BE2C (cell line): ENCODE measurements around the gene LRRTM2.

Experiments used
- DNase-seq: peaks from one replicate; pipeline ENCODE4 v3.0.0-alpha.2; 2020
- H3K27me3 ChIP-seq: fragments of 250-450 bp; sonication (Bioruptor Pico); 2 replicates; pipeline ENCODE4 v1.5.1; 2020; ENCODE audit warnings: mild to moderate bottlenecking
- H3K36me3 ChIP-seq: fragments of 250-450 bp; sonication (Bioruptor Pico); 2 replicates; pipeline ENCODE4 v1.5.1; 2020; ENCODE audit warnings: mild to moderate bottlenecking
- H3K4me1 ChIP-seq: fragments of 250-450 bp; sonication (Bioruptor Pico); 2 replicates; pipeline ENCODE4 v1.5.1; 2020
- H3K4me3 ChIP-seq: 2 replicates; pipeline ENCODE4 v1.5.1; 2011; ENCODE audit warnings: low read depth, low read length
- H3K9me3 ChIP-seq: fragments of 250-450 bp; sonication (Bioruptor Pico); 2 replicates; pipeline ENCODE4 v1.5.1; 2020
- TF ChIP-seq, protein P1 (sequence below): IDR thresholded peaks from 2 replicates; pipeline ENCODE4 v1.5.1; 2012; ENCODE audit warnings: mild to moderate bottlenecking, low read depth, low read length

LRRTM2 gene

DNA sequence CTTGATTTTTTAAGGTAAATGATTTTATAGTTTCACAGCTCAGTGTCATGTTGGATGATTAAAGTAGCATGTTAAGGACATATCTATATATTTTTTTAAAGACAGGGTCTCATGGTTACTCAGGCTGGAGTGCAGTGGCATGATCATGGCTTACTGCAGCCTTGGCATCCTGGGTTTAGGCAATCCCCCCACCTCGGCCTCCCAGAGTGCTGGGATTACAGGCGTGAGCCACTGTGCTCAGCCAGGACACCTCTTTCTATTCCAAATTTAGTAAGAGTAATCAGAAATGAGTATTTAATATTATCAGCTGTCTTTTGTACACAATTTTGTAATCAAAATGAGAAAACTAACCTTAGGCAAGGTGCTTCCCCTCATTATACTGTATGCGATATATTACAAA, 38.6 kb upstream of the LRRTM2 start:
- no peaks in the 10 kb centered on the region for H3K36me3 ChIP-seq
- no peak for DNase-seq
- H3K4me1 ChIP-seq = peaks cover 8% of the 10 kb centered on the region
- no peak overlapping the region for H3K4me3 ChIP-seq
- TF ChIP-seq, protein P1, sequence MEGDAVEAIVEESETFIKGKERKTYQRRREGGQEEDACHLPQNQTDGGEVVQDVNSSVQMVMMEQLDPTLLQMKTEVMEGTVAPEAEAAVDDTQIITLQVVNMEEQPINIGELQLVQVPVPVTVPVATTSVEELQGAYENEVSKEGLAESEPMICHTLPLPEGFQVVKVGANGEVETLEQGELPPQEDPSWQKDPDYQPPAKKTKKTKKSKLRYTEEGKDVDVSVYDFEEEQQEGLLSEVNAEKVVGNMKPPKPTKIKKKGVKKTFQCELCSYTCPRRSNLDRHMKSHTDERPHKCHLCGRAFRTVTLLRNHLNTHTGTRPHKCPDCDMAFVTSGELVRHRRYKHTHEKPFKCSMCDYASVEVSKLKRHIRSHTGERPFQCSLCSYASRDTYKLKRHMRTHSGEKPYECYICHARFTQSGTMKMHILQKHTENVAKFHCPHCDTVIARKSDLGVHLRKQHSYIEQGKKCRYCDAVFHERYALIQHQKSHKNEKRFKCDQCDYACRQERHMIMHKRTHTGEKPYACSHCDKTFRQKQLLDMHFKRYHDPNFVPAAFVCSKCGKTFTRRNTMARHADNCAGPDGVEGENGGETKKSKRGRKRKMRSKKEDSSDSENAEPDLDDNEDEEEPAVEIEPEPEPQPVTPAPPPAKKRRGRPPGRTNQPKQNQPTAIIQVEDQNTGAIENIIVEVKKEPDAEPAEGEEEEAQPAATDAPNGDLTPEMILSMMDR = no peak
- no peaks in the 10 kb centered on the region for H3K27me3 ChIP-seq
- H3K9me3 ChIP-seq = no peaks in the 10 kb centered on the region

DNA sequence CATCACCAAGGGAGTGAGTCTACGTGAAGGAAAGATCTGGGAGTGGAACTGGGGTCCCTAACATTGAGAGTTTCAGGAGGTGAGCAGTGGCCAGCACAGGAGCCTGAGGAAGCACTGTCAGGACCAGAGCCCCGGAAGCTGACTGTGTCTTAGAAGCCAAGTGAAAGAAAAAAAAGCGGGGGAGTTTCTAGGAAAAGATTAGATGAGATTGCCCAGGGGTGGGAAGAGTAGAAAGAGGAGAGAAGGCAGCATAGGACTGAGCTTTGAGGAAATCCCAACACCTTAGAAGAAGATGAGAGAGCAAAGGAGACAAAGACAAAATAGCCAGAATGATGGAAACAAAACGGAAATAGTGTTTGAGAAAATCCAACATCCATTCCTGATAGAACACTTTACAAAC, 37.0 kb upstream of the LRRTM2 start:
- H3K27me3 ChIP-seq = no peaks in the 10 kb centered on the region
- H3K36me3 ChIP-seq = no peaks in the 10 kb centered on the region
- no peaks in the 10 kb centered on the region for H3K9me3 ChIP-seq
- DNase-seq = no peak
- TF ChIP-seq, protein P1 = no peak
- H3K4me3 ChIP-seq = no peak overlapping the region
- H3K4me1 ChIP-seq = no peaks in the 10 kb centered on the region

DNA sequence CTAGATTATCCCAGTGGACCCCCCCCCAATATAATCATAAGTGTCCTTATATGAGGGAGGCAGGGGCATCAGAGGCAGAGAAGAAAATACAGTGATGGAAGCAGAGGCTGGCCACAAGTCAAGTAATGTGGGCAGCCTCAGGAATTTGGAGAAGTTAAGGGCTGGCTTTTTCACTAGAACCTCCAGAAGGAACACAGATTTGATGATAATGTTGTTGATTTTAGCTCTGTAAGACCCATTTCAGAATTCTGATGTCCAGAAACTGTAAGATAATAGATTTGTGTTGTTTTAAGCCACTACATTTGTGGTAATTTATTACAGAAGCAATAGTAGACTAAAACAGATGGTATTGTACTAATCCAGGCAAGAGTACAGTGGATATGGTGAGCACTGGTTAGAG, 36.3 kb upstream of the LRRTM2 start:
- no peaks in the 10 kb centered on the region for H3K27me3 ChIP-seq
- no peaks in the 10 kb centered on the region for H3K36me3 ChIP-seq
- no peaks in the 10 kb centered on the region for H3K4me1 ChIP-seq
- H3K4me3 ChIP-seq = no peak overlapping the region
- no peak for DNase-seq
- no peaks in the 10 kb centered on the region for H3K9me3 ChIP-seq
- TF ChIP-seq, protein P1 = no peak

DNA sequence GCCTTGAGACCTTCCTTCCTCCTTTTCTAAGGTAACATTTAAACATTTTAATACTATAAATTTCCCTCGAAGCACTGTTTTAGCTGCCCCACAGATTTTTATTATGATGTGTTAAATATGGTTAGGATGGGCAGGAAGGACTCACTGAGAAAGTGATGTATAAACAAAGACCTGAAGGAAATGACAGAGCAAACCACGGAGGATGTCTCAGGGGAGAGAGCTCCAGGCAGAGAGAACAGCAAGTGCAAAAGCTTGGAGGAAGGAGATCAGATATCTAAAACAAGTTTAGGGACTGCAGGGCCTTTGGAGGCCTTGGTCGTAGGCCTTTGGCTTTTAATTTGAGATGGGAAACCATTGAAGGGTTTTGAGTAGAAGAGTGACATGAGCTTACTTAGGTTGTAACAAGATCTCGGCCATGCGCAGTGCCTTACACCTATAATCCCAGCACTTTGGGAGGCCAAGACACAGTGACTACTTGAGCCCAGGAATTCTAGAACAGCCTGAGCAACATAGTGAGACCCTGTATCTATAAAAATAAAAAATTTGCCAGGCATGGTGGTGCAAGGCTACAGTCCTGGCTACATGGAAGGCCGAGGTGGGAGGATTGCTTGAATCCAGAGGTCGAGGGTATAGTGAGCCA, 35.5 kb upstream of the LRRTM2 start:
- H3K4me3 ChIP-seq = no peak overlapping the region
- no peaks in the 10 kb centered on the region for H3K36me3 ChIP-seq
- H3K9me3 ChIP-seq = no peaks in the 10 kb centered on the region
- DNase-seq = no peak
- no peaks in the 10 kb centered on the region for H3K27me3 ChIP-seq
- TF ChIP-seq, protein P1 = no peak
- no peaks in the 10 kb centered on the region for H3K4me1 ChIP-seq

DNA sequence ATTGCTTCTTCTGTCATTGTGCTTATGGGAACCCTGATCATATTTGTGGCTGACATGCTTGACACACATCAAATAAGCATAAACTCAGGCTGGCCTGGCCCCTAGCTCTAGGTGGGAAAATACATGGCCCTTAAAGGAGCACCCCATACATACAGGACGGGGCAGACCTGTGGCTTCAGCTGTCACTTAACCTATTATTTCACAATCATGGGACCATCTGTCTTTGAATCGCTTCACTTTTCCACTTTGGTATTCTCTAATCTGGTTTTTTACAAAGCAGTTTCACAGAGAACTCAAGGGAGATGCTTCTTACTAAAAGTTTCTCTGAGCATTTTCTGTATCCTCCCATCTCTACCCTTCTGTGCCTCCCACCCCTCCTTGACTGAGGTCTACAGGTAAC, 34.6 kb upstream of the LRRTM2 start:
- DNase-seq = no peak
- Histone ChIP-seq H3K4me3 (no peak overlapping the region), H3K9me3 (no peaks in the 10 kb centered on the region), H3K27me3 (no peaks in the 10 kb centered on the region), H3K4me1 (no peaks in the 10 kb centered on the region), H3K36me3 (peaks cover 2% of the 10 kb centered on the region; the same call in 1 of the 2 replicates)
- TF ChIP-seq, protein P1 = no peak

DNA sequence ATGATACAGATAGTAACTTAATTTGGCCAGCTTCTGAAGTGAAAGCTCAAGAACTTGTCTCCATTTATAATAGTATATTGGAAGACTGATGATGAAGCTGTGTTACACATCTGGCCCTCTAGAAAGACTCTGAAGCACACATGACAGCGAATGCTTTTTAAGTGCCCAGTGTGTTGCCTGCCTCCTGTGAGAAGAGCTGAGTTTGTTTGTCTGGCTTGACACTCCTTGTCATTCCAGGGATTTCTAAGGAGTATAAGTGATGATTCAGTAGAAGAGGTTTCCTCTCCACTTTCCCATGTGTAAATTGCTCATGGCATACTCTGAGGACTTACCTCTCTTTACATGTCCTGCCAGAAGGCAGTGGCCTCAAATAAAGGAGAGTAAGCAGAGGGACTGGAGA, 30.4 kb upstream of the LRRTM2 start:
- no peak for DNase-seq
- Histone ChIP-seq H3K36me3 (peaks cover 2% of the 10 kb centered on the region; the same call in 1 of the 2 replicates), H3K4me3 (no peak overlapping the region), H3K4me1 (peaks cover 4% of the 10 kb centered on the region), H3K27me3 (no peaks in the 10 kb centered on the region), H3K9me3 (no peaks in the 10 kb centered on the region)
- TF ChIP-seq, protein P1 = no peak
